Body of pancreas (tissue), 4 donors: ENCODE results near the gene BCL6. TPM values are rescaled to one million over a fixed set of nuclear protein-coding genes. Genes with fewer than 3 reads are reported as not detected.

ENCODE experiments used
- ATAC-seq: fragments of 150-250 bp; one replicate; pipeline ENCODE4 v1.9.1; 2016
- DNase-seq, 4 donors: peaks; one replicate each; pipeline ENCODE4 v3.0.0-alpha.2; 2019
- H3K27ac ChIP-seq, 4 donors: fragments of 200-600 bp; sonication (generic); 1 replicate in 3 of 4; 2 replicates in 1 of 4; pipeline versions ENCODE4 v1.5.1 to v1.6.1; 2016 to 2019; ENCODE audit warnings: mild to moderate bottlenecking in 1 of 4, mixed read lengths in 1 of 4, moderate library complexity in 1 of 4
- H3K27me3 ChIP-seq, 2 donors: fragments of 200-600 bp; sonication (generic); one replicate each; pipeline ENCODE4 v1.6.0; 2016; ENCODE audit warnings: mild to moderate bottlenecking in 1 of 2
- H3K36me3 ChIP-seq, 2 donors: fragments of 200-600 bp; sonication (generic); replicated peaks in 1 of 2; 2 replicates each; pipeline ENCODE4 v1.5.1; 2016; ENCODE audit warnings: low read depth in 2 of 2; ENCODE audit not compliant: insufficient read depth in 1 of 2
- H3K4me1 ChIP-seq: fragments of 200-600 bp; sonication (generic); one replicate; pipeline ENCODE4 v1.6.0; 2016
- H3K4me3 ChIP-seq, 2 donors: fragments of 200-600 bp; sonication (generic); 1 replicate in 1 of 2; 2 replicates in 1 of 2; pipeline ENCODE4 v1.5.1; 2016 to 2019
- H3K9me3 ChIP-seq, 3 donors: fragments of 200-600 bp; sonication (generic); 1 replicate in 2 of 3; 2 replicates in 1 of 3; pipeline ENCODE4 v1.5.1; 2016
- POLR2A ChIP-seq, 3 donors: fragments of 450-650 bp; IDR thresholded peaks; one replicate each; pipeline ENCODE4 v1.6.1; 2016; ENCODE audit warnings: antibody characterized with exemption in 3 of 3, mild to moderate bottlenecking in 2 of 3
- WGBS, 2 donors: methylation state at CpG; one replicate each; pipeline ENCODE4 v1.1.5; 2017; 5-methylcytosine and 5-hydroxymethylcytosine counted together
- intact Hi-C: fragments of 100-400 bp; cut with DNase I; formaldehyde crosslinking; loops from one replicate; pipeline ENCODE4 v1.15.1; 2023
- total RNA-seq, 2 donors: library from RNA; depleted of rRNA; stranded (reverse); fragments of >200 nt; gene quantifications; one replicate each; pipeline ENCODE4 v1.1.0, GENCODE V29; 2016
- TF ChIP-seq, protein P1 (sequence below), 7 experiments: fragments of 450-650 bp in 4 of 7; fragments of 200-600 bp in 3 of 7; sonication (generic) in 3 of 7; IDR thresholded peaks; one replicate each; pipeline ENCODE4 v1.5.1; 2016 to 2019; ENCODE audit warnings: antibody characterized with exemption in 7 of 7

The BCL6 gene
- total RNA-seq, 2 donors from 2014 or later, result 45.7 to 53.4 TPM

DNA sequence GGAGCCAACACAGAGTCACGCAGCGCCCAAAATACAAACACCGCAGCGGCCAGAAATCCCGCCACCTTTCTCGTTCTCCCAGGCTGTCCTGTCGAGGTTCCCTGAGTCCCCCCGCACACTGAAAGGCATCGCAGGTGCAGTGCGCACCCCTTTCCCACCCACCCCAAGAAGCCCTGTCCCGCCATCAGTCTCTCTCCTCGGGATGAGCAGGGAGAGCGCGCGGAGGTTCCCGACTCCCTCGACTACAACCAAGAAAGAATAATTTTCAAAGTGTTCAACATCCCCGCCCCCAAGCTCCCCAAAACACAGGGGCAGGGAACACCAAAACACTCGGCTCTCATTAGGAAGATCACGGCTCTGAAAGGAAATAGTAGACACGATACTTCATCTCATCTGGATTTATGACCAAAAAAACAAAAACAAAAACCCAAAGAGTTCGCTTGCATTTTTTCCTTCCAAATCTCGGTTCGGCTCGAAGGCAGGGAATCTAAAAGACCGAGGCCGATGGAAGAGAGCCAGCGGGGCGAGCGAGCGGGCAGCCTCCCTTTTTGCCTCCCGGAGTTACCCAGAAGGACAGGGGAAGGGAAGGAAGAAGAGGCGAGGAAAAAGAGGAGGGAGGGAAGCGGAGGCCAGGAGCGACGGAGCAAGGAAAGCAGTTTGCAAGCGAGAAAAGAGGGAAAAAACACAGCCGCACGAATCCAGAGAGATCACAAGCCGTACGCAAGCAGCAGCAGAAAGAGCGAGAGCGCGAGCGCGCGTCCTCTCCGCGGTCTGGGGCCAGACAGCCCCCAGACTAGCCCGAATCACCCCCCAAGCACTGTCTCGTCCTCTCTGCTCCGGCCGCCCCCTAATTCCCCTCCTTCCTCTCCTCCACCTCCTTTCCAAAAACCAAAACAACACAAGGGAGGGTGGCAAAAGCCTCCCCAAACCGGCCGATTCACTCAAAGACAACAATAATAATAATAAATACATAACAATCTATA is 808 bp downstream of the BCL6 start:
- Histone ChIP-seq H3K9me3 (no peaks in the 10 kb centered on the region), H3K36me3 (no peaks in the 10 kb centered on the region), H3K27me3 (no peaks in the 10 kb centered on the region), H3K27ac (peak overlapping the region; percentile 95 to 99 (median 99)), H3K4me3 (peak overlapping the region; percentile 50 to 90), H3K4me1 (peaks cover 49% of the 10 kb centered on the region)
- peak; percentile 32 for ATAC-seq
- 0 to 1% methylated on average over 54 to 55 of the region's 55 CpGs for WGBS, 2 donors
- intact Hi-C loops, result no loop called here
- TF ChIP-seq, protein P1, sequence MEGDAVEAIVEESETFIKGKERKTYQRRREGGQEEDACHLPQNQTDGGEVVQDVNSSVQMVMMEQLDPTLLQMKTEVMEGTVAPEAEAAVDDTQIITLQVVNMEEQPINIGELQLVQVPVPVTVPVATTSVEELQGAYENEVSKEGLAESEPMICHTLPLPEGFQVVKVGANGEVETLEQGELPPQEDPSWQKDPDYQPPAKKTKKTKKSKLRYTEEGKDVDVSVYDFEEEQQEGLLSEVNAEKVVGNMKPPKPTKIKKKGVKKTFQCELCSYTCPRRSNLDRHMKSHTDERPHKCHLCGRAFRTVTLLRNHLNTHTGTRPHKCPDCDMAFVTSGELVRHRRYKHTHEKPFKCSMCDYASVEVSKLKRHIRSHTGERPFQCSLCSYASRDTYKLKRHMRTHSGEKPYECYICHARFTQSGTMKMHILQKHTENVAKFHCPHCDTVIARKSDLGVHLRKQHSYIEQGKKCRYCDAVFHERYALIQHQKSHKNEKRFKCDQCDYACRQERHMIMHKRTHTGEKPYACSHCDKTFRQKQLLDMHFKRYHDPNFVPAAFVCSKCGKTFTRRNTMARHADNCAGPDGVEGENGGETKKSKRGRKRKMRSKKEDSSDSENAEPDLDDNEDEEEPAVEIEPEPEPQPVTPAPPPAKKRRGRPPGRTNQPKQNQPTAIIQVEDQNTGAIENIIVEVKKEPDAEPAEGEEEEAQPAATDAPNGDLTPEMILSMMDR (IDR thresholded peaks at IDR 0.05), result no peak
- TF ChIP-seq POLR2A (IDR thresholded peaks at IDR 0.05), result peak in 1 of 3 donors; percentile 57
- peak; percentile 65 to 75 (median 66) for DNase-seq

GRCh38 chr3:187743195-187744141 is 1.8 kb downstream of the BCL6 start:
- intact Hi-C loops, result no loop called here
- no peak for ATAC-seq
- H3K9me3 ChIP-seq, result no peaks in the 10 kb centered on the region

GRCh38 chr3:187742351-187743171 is 2.7 kb downstream of the BCL6 start:
- H3K9me3 ChIP-seq, result no peaks in the 10 kb centered on the region
- H3K4me1 ChIP-seq, result peaks cover 35% of the 10 kb centered on the region
- intact Hi-C loops, result no loop called here
- H3K27ac ChIP-seq, result peak overlapping the region; percentile 70 to 99 (median 99)
- ATAC-seq, result no peak
- peak in 2 of 3 donors; percentile 29 to 49 for TF ChIP-seq POLR2A (IDR thresholded peaks at IDR 0.05)
- TF ChIP-seq, protein P1 (IDR thresholded peaks at IDR 0.05), result peak in 1 of 7 experiments; percentile 2
- no peaks in the 10 kb centered on the region for H3K27me3 ChIP-seq
- H3K36me3 ChIP-seq, result no peaks in the 10 kb centered on the region
- peak; percentile 44 to 54 (median 53) for DNase-seq
- H3K4me3 ChIP-seq, result peak overlapping the region in 1 of 2 donors; percentile 50
- WGBS, 2 donors, result 19 to 41% methylated on average over 13 of the region's 13 CpGs

More at GRCh38 chr3:187743195-187744141, 1.8 kb downstream of the BCL6 start:
- Histone ChIP-seq H3K27ac (peak overlapping the region; percentile 95 to 99 (median 99)), H3K4me1 (peaks cover 44% of the 10 kb centered on the region), H3K27me3 (no peaks in the 10 kb centered on the region), H3K36me3 (no peaks in the 10 kb centered on the region), H3K4me3 (peak overlapping the region; percentile 50 to 90)
- peak; percentile 63 to 71 (median 68) for DNase-seq
- WGBS, 2 donors, result 2% methylated on average over 43 to 45 of the region's 45 CpGs
- TF ChIP-seq, protein P1 (IDR thresholded peaks at IDR 0.05), result no peak
- peak in 2 of 3 donors; percentile 73 to 76 for TF ChIP-seq POLR2A (IDR thresholded peaks at IDR 0.05)
